ENCODE measurements around the gene U2AF2. TPM values are rescaled to one million over a fixed set of nuclear protein-coding genes. Genes with fewer than 3 reads are reported as not detected.
A peak's percentile ranks its signal among the peaks of the same experiment; 100 is the strongest.

Gene U2AF2
- total RNA-seq, 1 donor from 2014 or later, result 273 TPM

DNA sequence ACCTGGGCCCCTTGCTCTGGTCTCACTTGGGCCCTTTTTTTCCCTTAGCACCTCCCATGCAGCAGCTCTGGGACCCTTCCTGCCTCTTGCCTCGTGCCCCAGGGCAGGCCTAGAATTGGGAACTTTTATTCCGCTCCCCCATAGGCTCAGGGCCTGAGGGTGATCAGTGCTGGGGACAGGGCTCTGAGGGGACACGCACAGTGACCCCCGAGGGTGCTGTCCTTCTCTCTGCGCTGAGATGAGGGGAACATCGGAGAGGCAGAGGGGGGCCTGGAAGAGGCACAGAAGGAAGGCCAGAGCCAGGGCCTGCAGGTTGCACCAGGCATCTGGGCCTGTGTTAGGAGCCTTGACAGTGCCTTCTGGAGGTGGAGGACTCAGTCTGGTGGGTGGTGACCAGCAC is 30.9 kb downstream of the U2AF2 start:
- Mint-ChIP-seq H3K27me3 (no peaks in the 10 kb centered on the region), H3K27ac (no peak overlapping the region), H3K4me1 (peaks cover 44% of the 10 kb centered on the region), H3K9me3 (no peaks in the 10 kb centered on the region), H3K4me3 (no peak overlapping the region), H3K36me3 (ENCODE audit: low read depth) (peaks cover 76% of the 10 kb centered on the region)
- no peak for ATAC-seq (ENCODE audit: low read depth)
- POLR2A ChIA-PET, result no interaction called here
- TF ChIP-seq, protein P1, sequence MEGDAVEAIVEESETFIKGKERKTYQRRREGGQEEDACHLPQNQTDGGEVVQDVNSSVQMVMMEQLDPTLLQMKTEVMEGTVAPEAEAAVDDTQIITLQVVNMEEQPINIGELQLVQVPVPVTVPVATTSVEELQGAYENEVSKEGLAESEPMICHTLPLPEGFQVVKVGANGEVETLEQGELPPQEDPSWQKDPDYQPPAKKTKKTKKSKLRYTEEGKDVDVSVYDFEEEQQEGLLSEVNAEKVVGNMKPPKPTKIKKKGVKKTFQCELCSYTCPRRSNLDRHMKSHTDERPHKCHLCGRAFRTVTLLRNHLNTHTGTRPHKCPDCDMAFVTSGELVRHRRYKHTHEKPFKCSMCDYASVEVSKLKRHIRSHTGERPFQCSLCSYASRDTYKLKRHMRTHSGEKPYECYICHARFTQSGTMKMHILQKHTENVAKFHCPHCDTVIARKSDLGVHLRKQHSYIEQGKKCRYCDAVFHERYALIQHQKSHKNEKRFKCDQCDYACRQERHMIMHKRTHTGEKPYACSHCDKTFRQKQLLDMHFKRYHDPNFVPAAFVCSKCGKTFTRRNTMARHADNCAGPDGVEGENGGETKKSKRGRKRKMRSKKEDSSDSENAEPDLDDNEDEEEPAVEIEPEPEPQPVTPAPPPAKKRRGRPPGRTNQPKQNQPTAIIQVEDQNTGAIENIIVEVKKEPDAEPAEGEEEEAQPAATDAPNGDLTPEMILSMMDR (IDR thresholded peaks at IDR 0.05), result no peak
- intact Hi-C loops (cut with micrococcal nuclease), result no loop called here
- no peak for DNase-seq
- CTCF ChIA-PET, result no interaction called here

DNA sequence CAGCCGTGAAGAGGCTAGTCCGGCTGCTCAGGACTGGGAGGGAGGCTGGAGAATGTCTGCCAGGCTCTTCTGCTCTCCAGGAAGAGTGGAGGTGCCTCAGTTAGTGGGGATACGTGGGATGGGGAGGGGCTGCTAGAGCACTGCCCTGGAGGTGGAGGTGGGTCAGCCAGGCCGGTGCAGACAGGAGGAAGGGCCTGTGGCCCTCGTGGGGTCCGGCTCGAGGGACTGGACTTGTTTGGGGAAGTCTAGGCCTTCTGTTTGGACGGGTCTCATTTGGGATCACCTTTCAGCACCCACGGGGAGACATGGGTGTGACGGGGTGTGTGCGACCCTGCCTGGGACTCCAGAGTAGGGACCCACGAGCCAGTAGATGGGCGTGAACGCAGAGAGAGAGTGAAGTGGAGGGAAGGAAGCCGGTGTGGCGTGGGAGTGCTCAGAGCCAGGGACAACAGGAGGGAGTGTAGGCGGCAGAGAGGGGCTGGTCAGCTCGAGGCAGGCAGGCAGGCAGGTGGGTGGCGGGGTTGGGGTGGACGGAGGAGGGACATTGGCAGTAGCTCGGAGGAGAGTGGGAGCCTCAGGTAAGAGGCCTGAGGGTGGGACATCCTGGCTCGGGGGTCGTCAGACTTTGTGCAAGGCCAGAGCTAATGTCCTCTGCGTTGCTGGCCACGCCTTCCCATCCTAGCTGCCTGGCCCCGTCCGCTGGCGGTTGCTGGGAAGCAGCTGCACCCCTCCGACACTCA is 31.6 kb downstream of the U2AF2 start:
- POLR2A ChIA-PET, result interaction anchor here (0.6 kb wide), 1 partner anchor 1583 kb away, joined by 4 read pairs; no protein-coding TSS in a partner anchor
- H3K27me3 Mint-ChIP-seq, result no peaks in the 10 kb centered on the region
- H3K9me3 Mint-ChIP-seq, result no peaks in the 10 kb centered on the region
- peaks cover 76% of the 10 kb centered on the region for H3K36me3 Mint-ChIP-seq (ENCODE audit: low read depth)
- intact Hi-C loops (cut with micrococcal nuclease), result no loop called here
- H3K4me3 Mint-ChIP-seq, result no peak overlapping the region
- ATAC-seq (ENCODE audit: low read depth) (no peak), DNase-seq (no peak)
- TF ChIP-seq, protein P1 (IDR thresholded peaks at IDR 0.05), result no peak
- CTCF ChIA-PET, result no interaction called here
- no peak overlapping the region for H3K27ac Mint-ChIP-seq
- peaks cover 38% of the 10 kb centered on the region for H3K4me1 Mint-ChIP-seq

DNA sequence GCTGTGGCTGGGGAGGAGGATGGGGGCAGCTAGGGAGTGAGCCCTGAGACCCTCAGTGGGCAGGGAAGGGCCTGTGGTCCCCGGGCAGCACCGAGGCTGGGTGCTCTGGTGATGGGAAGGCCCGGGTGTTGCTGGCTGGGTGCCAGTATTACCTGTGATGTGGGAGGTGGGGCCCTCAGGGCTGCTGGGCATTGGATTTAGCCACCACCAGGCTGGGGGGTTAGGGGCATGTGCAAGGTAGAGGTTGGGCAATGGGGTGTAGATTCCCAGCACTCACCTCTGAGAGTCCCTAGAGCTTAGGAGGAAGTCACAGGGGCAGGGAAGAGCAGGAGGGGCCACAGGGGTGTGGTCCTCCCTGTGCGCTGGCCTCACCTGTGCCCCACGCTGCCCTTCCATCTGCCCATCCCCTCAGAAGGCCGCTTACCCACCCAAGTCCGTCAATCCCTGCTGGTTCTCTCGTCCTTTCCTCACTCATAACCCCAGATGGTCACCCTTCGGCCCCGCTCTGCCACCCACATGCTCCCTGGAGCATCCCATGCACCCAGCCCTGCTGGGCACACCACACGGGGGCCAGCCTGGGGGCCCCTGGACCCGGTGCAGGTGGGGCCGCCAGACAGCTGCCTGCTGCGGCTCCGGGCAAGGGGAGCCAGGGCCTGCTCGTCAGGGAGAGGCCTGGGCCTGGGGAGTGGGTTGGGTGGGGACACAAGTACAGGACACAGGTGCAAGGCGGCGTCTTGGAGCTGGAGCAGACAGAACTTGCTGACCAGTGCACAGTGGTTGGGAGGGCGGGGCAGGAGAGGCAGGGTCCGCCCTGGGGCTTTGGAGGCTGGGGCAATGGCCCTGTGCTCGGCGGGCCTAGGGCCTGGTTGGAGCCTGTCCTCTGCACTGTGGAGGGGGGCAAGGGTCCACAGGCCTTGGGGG is 32.7 kb downstream of the U2AF2 start:
- H3K9me3 Mint-ChIP-seq, result no peaks in the 10 kb centered on the region
- no peak for DNase-seq
- intact Hi-C loops (cut with micrococcal nuclease), result no loop called here

DNA sequence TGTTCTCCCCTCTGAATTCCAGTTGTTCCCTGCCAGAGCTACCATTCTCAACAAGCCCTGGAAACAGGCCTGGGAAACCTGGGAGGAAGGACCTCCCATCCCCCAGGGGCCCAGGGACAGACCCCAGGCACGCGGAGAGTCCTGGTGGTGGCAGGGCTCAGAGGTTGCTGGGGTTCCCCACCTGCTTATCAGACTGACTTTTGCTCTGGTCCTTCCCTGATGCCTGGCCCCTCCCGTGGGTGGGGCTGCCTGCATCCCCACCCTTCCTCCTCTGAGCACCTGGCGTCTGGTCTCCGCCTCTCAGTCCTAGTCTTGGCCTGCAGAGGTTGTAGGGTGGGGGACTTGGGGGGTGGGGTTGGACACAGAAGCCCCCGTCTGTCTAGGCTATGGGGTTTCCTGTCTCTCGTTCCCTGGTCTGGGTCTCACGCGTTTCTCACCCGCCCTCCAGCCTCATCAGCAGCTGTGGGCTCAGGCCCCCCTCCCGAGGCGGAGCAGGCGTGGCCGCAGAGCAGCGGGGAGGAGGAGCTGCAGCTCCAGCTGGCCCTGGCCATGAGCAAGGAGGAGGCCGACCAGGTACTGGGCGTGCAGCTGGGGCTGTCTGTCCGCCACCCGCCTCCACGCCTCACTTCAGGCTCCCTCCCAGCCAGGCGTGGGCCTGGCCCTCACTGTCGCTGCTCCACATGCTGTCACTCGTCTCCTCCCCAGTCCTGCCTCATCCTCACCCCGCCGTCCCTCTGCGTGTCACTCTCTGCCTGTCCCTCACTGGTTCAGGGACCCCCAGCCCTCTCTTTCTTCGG is 33.8 kb downstream of the U2AF2 start:
- Mint-ChIP-seq H3K9me3 (no peaks in the 10 kb centered on the region), H3K4me3 (no peak overlapping the region), H3K27me3 (no peaks in the 10 kb centered on the region), H3K27ac (no peak overlapping the region), H3K36me3 (ENCODE audit: low read depth) (peaks cover 70% of the 10 kb centered on the region), H3K4me1 (peaks cover 35% of the 10 kb centered on the region)
- ChIA-PET POLR2A (interaction anchor here (0.5 kb wide), 1 partner anchor 43 kb away, joined by 4 read pairs; no protein-coding TSS in a partner anchor), CTCF (no interaction called here)
- ATAC-seq (ENCODE audit: low read depth) (peak; percentile 64), DNase-seq (no peak)
- TF ChIP-seq, protein P1 (IDR thresholded peaks at IDR 0.05), result no peak
- intact Hi-C loops (cut with micrococcal nuclease), result no loop called here

More for the DNA sequence above, 32.7 kb downstream of the U2AF2 start:
- POLR2A ChIA-PET, result no interaction called here
- TF ChIP-seq, protein P1 (IDR thresholded peaks at IDR 0.05), result no peak
- H3K36me3 Mint-ChIP-seq (ENCODE audit: low read depth), result peaks cover 73% of the 10 kb centered on the region
- H3K4me1 Mint-ChIP-seq, result peaks cover 36% of the 10 kb centered on the region
- CTCF ChIA-PET, result no interaction called here
- peak overlapping the region; percentile 46 for H3K27ac Mint-ChIP-seq
- H3K4me3 Mint-ChIP-seq, result no peak overlapping the region
- H3K27me3 Mint-ChIP-seq, result no peaks in the 10 kb centered on the region
- no peak for ATAC-seq (ENCODE audit: low read depth)

All from activated B cell treated with CpG ODN at 0.5 μM for 24 hours (primary cell).